IPS-15b (cell line): ENCODE measurements around the gene CILP.

Experiments
- H3K27me3 ChIP-seq: one replicate; pipeline ENCODE4 v1.6.1; 2013; ENCODE audit warnings: low read length; ENCODE audit not compliant: control insufficient read depth, insufficient read depth
- H3K36me3 ChIP-seq: one replicate; pipeline ENCODE4 v1.6.1; 2013; ENCODE audit warnings: low read length; ENCODE audit not compliant: control insufficient read depth, insufficient read depth
- H3K4me1 ChIP-seq: one replicate; pipeline ENCODE4 v1.6.1; 2013; ENCODE audit warnings: mild to moderate bottlenecking, low read length; ENCODE audit not compliant: control insufficient read depth, insufficient read depth
- H3K4me3 ChIP-seq: one replicate; pipeline ENCODE4 v1.5.1; 2013; ENCODE audit warnings: low read depth, low read length
- H3K9ac ChIP-seq: one replicate; pipeline ENCODE4 v1.6.1; 2013; ENCODE audit warnings: low read depth, mild to moderate bottlenecking, low read length
- H3K9me3 ChIP-seq: one replicate; pipeline ENCODE4 v1.6.1; 2013; ENCODE audit warnings: mild to moderate bottlenecking, low read length; ENCODE audit not compliant: control insufficient read depth, insufficient read depth

Gene CILP

DNA sequence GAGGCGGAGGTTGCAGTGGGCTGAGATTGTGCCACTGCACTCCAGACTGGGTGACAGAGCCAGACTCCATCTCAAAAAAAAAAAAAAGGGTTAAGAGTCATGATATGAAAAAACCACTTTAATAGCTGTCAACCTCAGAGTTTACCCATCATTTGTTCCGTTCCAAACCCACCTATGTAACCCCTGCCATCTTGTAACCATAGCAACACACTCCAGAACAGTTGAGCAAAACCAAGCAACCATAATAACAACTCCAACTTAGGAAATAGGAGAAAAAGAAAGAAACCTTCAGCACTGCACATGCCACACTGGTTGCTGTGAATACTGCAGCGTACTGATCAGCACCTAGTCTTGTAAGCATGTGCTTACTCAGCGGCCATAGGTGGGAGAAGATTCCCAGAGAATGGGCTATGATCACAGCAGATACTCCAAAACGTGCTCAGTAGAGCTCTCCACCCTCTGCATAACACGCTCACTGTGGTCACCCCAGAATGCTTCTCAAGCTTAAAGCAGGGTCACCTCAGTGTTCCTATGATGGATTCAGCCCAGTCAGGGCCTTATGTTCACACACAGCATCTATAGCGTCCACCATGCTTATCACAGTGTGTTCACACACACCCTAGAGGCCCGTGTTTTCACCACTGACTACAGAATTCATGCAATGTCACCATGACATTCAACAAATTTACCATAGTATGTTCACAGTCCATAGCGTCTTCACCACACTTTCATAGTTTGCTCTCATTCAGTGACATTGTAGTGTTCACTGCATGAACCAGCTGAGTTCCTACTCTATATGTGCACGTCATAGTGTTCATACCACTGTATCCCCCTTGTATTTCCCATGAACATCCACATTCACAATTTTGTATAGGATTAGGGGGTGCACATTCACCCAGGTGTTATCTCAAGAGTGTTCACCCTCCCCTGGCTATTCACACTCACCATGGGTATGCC, 6.5 kb upstream of the CILP start:
- Histone ChIP-seq H3K9me3 (no peaks in the 10 kb centered on the region), H3K36me3 (no peaks in the 10 kb centered on the region), H3K4me1 (no peaks in the 10 kb centered on the region), H3K9ac (no peak overlapping the region), H3K4me3 (no peak overlapping the region), H3K27me3 (no peaks in the 10 kb centered on the region)

DNA sequence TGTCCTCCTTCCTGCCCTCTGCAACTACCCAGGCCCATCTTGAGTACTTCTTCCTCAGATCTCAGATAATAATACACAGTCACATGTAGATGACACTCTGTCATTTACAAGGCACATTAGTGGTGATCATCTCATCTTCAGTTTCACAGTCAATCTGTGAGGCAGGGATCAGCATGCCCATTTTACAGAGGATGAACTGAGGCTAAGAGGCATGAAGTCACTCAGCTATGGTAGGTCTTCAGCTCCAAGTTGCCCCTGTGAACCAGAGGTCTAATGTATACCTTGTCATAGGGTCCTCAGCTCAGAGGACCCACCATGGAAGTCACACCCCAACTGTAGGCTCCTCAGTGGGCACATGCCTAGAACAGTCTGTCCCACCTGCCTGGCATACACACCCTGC, 4.2 kb upstream of the CILP start:
- H3K4me3 ChIP-seq: no peak overlapping the region
- H3K27me3 ChIP-seq: peaks cover 3% of the 10 kb centered on the region
- H3K9me3 ChIP-seq: no peaks in the 10 kb centered on the region
- no peak overlapping the region for H3K9ac ChIP-seq
- H3K36me3 ChIP-seq: no peaks in the 10 kb centered on the region
- peaks cover 6% of the 10 kb centered on the region for H3K4me1 ChIP-seq

DNA sequence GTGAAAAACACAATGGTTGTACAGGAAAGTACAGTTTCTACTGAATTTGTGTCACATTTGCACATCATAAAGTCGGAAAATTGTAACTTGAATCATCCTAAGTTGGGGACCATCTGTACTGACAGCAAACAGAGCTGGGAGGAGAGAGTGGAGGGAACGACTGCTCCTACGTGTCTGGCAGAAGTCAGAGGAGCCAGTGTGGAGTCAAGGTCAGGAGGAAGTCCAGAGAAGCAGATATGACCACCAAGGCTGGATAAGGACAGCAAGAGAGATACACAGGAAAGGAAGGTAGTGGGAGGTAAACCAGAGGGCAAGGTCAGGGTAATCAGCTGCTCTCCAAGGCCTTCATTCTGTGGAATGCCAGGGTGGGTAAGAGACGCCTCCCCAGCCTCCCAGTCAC, 2.7 kb upstream of the CILP start:
- Histone ChIP-seq H3K9me3 (no peaks in the 10 kb centered on the region), H3K9ac (no peak overlapping the region), H3K36me3 (no peaks in the 10 kb centered on the region)

GRCh38 chr15:65213241-65213640, 2.0 kb upstream of the CILP start:
- Histone ChIP-seq H3K9ac (no peak overlapping the region), H3K4me3 (no peak overlapping the region), H3K27me3 (peaks cover 3% of the 10 kb centered on the region), H3K36me3 (no peaks in the 10 kb centered on the region), H3K4me1 (peaks cover 6% of the 10 kb centered on the region), H3K9me3 (no peaks in the 10 kb centered on the region)

More for the DNA sequence above, 2.7 kb upstream of the CILP start:
- Histone ChIP-seq H3K4me1 (peaks cover 6% of the 10 kb centered on the region), H3K27me3 (peaks cover 3% of the 10 kb centered on the region), H3K4me3 (no peak overlapping the region)

DNA sequence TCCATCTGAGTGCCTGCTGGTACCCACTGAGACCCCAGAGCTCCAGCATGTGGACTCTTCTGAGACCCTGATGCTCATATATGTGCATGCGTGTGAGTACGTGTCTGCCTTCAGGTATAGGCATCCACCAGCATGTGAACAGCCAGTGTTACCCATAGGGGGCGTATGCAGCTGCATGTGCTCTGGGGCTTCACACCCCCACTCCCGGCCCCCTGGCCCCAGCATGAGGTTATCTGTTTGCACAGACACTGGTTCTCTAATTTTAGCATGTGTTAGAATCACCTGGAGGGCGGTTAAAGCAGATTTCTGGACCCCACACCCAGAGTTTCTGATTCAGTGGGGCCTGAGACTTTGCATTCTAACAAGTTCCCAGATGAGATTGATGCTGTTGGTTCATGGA, 824 bp upstream of the CILP start:
- Histone ChIP-seq H3K9ac (no peak overlapping the region), H3K27me3 (peaks cover 3% of the 10 kb centered on the region), H3K36me3 (no peaks in the 10 kb centered on the region)

DNA sequence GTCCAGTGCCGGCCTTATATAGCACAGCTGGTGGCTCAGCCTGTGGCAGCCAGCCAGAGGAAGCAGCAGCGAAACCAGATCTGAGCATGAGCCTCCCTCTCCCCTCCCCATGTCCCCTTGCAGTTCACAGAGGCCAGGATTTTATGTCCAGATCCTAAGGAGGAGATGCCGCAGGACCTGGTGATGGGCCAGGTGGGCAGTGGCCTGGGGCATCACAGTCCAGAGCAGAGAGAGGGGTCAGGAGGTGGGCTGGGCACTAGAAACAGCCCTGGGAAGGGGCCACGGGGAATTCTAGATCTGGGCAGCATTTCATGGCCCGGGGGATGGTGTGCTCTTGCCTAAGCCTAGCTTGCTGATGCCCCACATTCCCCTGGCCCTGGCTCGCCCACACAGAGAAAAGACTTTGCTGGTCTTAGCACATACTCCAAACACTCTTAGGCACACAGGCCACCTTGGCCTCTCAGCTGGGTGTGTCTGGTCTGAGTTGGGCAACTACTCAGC, 259 bp upstream of the CILP start:
- no peak overlapping the region for H3K9ac ChIP-seq
- H3K4me1 ChIP-seq: peaks cover 6% of the 10 kb centered on the region

More for the DNA sequence above, 824 bp upstream of the CILP start:
- Histone ChIP-seq H3K4me1 (peaks cover 6% of the 10 kb centered on the region), H3K9me3 (no peaks in the 10 kb centered on the region), H3K4me3 (no peak overlapping the region)

GRCh38 chr15:65209701-65210643, 1.3 kb downstream of the CILP start:
- Histone ChIP-seq H3K4me3 (no peak overlapping the region), H3K9ac (no peak overlapping the region), H3K36me3 (no peaks in the 10 kb centered on the region), H3K9me3 (no peaks in the 10 kb centered on the region), H3K27me3 (peaks cover 3% of the 10 kb centered on the region), H3K4me1 (peaks cover 6% of the 10 kb centered on the region)

More for the DNA sequence above, 259 bp upstream of the CILP start:
- Histone ChIP-seq H3K4me3 (no peak overlapping the region), H3K9me3 (no peaks in the 10 kb centered on the region), H3K36me3 (no peaks in the 10 kb centered on the region), H3K27me3 (peaks cover 3% of the 10 kb centered on the region)

DNA sequence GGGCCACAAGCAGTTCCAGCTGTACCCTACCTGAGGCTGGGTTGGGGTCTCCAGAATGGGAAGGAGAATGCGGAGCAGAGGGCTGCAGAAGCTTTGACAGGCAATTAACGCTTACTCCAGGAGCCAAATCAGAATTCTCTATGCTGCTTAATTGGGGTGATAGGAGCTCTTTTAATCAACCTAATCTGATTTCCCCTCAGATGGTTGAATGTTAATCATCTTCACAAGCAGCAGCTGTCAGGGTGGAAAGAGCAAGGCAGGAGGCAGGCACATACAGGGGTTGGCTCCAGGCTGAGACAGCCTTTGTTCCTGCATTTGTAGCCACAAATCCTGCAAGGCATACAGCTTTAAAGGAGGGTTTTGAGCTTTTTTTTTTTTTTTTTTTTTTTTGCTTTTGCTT, 2.6 kb downstream of the CILP start:
- Histone ChIP-seq H3K36me3 (no peaks in the 10 kb centered on the region), H3K4me1 (peaks cover 6% of the 10 kb centered on the region), H3K9me3 (no peaks in the 10 kb centered on the region), H3K9ac (no peak overlapping the region), H3K27me3 (peaks cover 3% of the 10 kb centered on the region), H3K4me3 (no peak overlapping the region)

- Histone ChIP-seq H3K9ac (no peak overlapping the region), H3K27me3 (no peaks in the 10 kb centered on the region), H3K4me1 (peaks cover 5% of the 10 kb centered on the region), H3K36me3 (no peaks in the 10 kb centered on the region), H3K4me3 (no peak overlapping the region), H3K9me3 (no peaks in the 10 kb centered on the region)
These were observed 3.9 kb downstream of the CILP start for GRCh38 chr15:65207280-65207840.

- Histone ChIP-seq H3K36me3 (no peaks in the 10 kb centered on the region), H3K9ac (no peak overlapping the region), H3K4me3 (no peak overlapping the region), H3K27me3 (no peaks in the 10 kb centered on the region), H3K9me3 (no peaks in the 10 kb centered on the region), H3K4me1 (peaks cover 3% of the 10 kb centered on the region)
These were observed 4.5 kb downstream of the CILP start for GRCh38 chr15:65206750-65207149.

DNA sequence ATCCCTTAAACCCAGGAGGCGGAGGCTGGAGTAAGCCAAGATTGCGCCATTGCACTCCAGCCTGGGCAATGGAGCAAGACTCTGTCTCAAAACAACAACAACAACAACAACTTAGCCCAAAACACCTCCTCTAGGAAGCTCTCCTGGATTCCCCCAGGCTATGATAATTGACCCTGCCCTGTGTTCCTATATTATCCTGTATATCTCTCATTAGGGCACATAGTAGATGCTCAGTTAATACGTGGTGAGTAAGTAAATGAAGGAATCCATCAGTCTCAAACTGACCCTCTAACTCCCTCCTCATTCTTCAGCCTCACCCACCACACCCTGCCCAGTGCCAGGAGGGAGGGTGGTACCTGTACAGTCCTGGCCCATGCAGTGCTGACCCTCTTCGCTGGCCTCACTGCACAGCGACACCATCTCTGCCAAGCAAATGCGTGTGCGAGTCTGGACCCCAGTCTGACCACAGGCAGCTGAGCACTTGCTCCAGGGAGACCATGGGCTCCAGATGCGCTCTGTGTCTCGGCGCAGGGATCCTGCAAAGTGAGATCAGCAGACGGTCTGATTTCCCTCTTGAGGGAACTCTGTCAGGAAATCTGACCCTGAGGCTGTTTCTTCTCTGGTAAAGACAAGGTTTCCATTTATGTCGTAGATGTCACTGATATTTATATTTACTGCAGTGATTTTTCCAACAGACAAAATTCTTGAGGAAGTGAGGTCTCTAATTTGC, 6.2 kb downstream of the CILP start:
- no peak overlapping the region for H3K9ac ChIP-seq
- H3K36me3 ChIP-seq: no peaks in the 10 kb centered on the region
- H3K9me3 ChIP-seq: no peaks in the 10 kb centered on the region
- no peaks in the 10 kb centered on the region for H3K4me1 ChIP-seq
- no peaks in the 10 kb centered on the region for H3K27me3 ChIP-seq
- H3K4me3 ChIP-seq: no peak overlapping the region
